Kidney (tissue), 14 donors: Measurements from ENCODE around the gene NOL4L. TPM values are rescaled to one million over a fixed set of nuclear protein-coding genes. Genes with fewer than 3 reads are reported as not detected.

Experiments used
- DNase-seq, 5 donors: peaks; one replicate each; pipeline ENCODE4 v3.0.0-alpha.2; 2013 to 2020
- FAIRE-seq: peaks from 2 replicates; lab custom pipeline; 2012; peaks lifted over from hg19 to GRCh38; lab: Jason Lieb, UNC
- H3K27ac ChIP-seq, 2 donors: one replicate each; pipeline ENCODE4 v1.7.0; 2013; ENCODE audit warnings: low read depth in 2 of 2, low read length in 2 of 2, inconsistent platforms in 1 of 2
- H3K27me3 ChIP-seq: one replicate; pipeline ENCODE4 v1.7.1; 2013; ENCODE audit warnings: low read length, inconsistent platforms; ENCODE audit not compliant: control insufficient read depth, insufficient read depth
- H3K36me3 ChIP-seq, 3 donors: one replicate each; pipeline versions ENCODE4 v1.7.0 to v1.7.1; 2013; ENCODE audit warnings: low read length in 3 of 3, control low read depth in 1 of 3, inconsistent platforms in 1 of 3; ENCODE audit not compliant: insufficient read depth in 3 of 3, control insufficient read depth in 2 of 3
- H3K4me1 ChIP-seq, 3 donors: one replicate each; pipeline versions ENCODE4 v1.7.0 to v1.7.1; 2013; ENCODE audit warnings: low read length in 3 of 3, inconsistent platforms in 1 of 3, low read depth in 1 of 3; ENCODE audit not compliant: control insufficient read depth in 2 of 3, insufficient read depth in 2 of 3
- H3K4me3 ChIP-seq, 3 donors: one replicate each; pipeline versions ENCODE4 v1.7.0 to v1.8.1; 2013; ENCODE audit warnings: low read length in 3 of 3, control low read depth in 1 of 3, inconsistent platforms in 1 of 3
- H3K9ac ChIP-seq, 3 donors: one replicate each; pipeline versions ENCODE4 v1.7.0 to v1.7.1; 2013; ENCODE audit warnings: low read length in 3 of 3, control low read depth in 1 of 3, inconsistent platforms in 1 of 3
- H3K9me3 ChIP-seq, 3 donors: one replicate each; pipeline versions ENCODE4 v1.7.0 to v1.7.1; 2013; ENCODE audit warnings: low read length in 3 of 3, control low read depth in 1 of 3, inconsistent platforms in 1 of 3; ENCODE audit not compliant: control insufficient read depth in 2 of 3, insufficient read depth in 1 of 3
- CTCF ChIP-seq: IDR thresholded peaks from 3 replicates; pipeline ENCODE4 v1.5.1; 2012; ENCODE audit warnings: mild to moderate bottlenecking, moderate library complexity, borderline replicate concordance; ENCODE audit not compliant: insufficient read depth; ENCODE audit errors: extremely low read depth
- intact Hi-C: fragments of 100-400 bp; cut with DNase I; formaldehyde crosslinking; loops from one replicate; pipeline ENCODE4 v1.11.1; 2022
- polyA plus RNA-seq: library from polyadenylated mRNA; stranded (reverse); fragments of 350-450 nt; fragmentation: Illumina TruSeq; extraction: RNeasy Lipid Tissue Mini Kit (QIAGEN cat#74804); gene quantifications from one replicate; pipeline ENCODE4 v1.2.3, GENCODE V29; 2014; ENCODE audit warnings: low read depth, low replicate concordance; ENCODE audit not compliant: insufficient read depth
- total RNA-seq: library from RNA; stranded (reverse); fragmentation: NEBNext Ultra II Directional; extraction: Animal tissue kit (Norgen Biotek cat#: 25700); gene quantifications from one replicate; pipeline ENCODE4 v1.2.1, GENCODE V29; 2021
- donor health status: control.
- donor health status: control.
- donor health status: control.
- donor health status: control.
- donor health status: control.
- donor health status: DM: yes; HTN: yes; CAD: no.
- donor health status: Normal renal cell carcinoma (clear cell type).

Gene NOL4L
- total and polyA plus RNA-seq, 2 donors from 2014 or later, result 14.1 to 19.4 TPM

GRCh38 chr20:32613192-32614053 is 28.3 kb upstream of the NOL4L start:
- no peak for DNase-seq
- H3K27ac ChIP-seq, result no peak overlapping the region
- H3K36me3 ChIP-seq, result no peaks in the 10 kb centered on the region
- H3K9ac ChIP-seq, result no peak overlapping the region
- no peaks in the 10 kb centered on the region for H3K27me3 ChIP-seq
- no peak overlapping the region for H3K4me3 ChIP-seq
- intact Hi-C loops, result no loop called here
- H3K9me3 ChIP-seq, result no peaks in the 10 kb centered on the region
- no peaks in the 10 kb centered on the region for H3K4me1 ChIP-seq
- no peak for TF ChIP-seq CTCF
- FAIRE-seq, result no peak

- H3K27ac ChIP-seq, result no peak overlapping the region
- FAIRE-seq (no peak), DNase-seq (no peak)
- H3K4me1 ChIP-seq, result no peaks in the 10 kb centered on the region
- no peak overlapping the region for H3K4me3 ChIP-seq
- H3K9me3 ChIP-seq, result no peaks in the 10 kb centered on the region
- no peak overlapping the region for H3K9ac ChIP-seq
- TF ChIP-seq CTCF, result no peak
- no peaks in the 10 kb centered on the region for H3K36me3 ChIP-seq
- intact Hi-C loops, result no loop called here
- H3K27me3 ChIP-seq, result no peaks in the 10 kb centered on the region
These were observed 27.4 kb upstream of the NOL4L start for GRCh38 chr20:32612351-32613191.

- Histone ChIP-seq H3K36me3 (no peaks in the 10 kb centered on the region), H3K9me3 (no peaks in the 10 kb centered on the region), H3K4me3 (no peak overlapping the region), H3K4me1 (no peaks in the 10 kb centered on the region), H3K27ac (no peak overlapping the region), H3K9ac (no peak overlapping the region), H3K27me3 (no peaks in the 10 kb centered on the region)
- no peak for TF ChIP-seq CTCF
- DNase-seq (no peak), FAIRE-seq (no peak)
- intact Hi-C loops, result no loop called here
These were observed 26.7 kb upstream of the NOL4L start for GRCh38 chr20:32611868-32612267.
